Measurements from ENCODE around the gene CAMK1D. TPM values are rescaled to one million over a fixed set of nuclear protein-coding genes. Genes with fewer than 3 reads are reported as not detected.
"Not testable (repeated sequence)": the region's sequence is repeated elsewhere in the genome, so short reads cannot be mapped to it uniquely, and the experiment has no call there.

Gene CAMK1D
- total RNA-seq, 2 experiments from 2014 or later, result 7.5 to 9.0 TPM

DNA sequence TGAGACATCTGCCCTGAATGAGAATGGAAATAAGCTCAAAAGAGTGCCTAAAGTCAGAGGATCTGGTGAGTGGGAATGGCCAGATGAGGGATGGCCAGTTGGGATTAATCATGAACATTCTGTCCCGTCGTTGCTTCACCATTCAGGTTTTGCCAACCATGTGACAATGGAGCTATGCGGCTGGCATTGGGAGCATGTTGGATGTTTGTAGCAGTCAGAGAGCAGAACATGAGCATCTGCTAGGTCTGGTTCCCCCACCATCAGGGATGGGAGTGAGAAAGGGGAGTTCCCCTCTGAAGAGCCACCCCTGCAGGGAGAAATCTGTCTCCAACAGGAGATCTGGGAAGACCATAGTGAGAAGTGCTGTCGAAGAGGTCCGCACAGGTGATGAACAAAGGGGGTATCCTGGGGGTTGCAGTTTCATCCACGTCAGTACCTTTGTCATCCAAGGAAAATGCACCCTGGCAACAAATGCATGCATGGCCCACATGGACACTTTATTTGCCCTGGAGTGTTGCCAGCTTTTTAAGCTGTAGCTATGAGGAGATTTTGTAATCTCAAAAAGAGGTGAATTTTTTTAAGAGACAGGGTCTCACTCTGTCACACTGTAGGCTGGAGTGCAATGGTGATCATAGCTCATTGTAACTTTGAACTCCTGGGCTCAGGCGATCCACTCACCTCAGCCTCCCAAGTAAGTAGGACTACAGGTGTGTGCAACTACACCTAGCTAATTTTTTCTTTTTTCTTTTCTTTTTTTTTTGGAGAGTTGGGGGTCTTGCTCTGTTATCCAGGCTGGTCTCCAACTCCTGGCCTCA is 190.2 kb downstream of the CAMK1D start:
- no peak overlapping the region for H3K4me3 Mint-ChIP-seq
- no peak overlapping the region for H3K27ac Mint-ChIP-seq
- H3K27me3 Mint-ChIP-seq, result no peaks in the 10 kb centered on the region
- DNase-seq (no peak), ATAC-seq (ENCODE audit: low read depth) (no peak)
- H3K4me1 Mint-ChIP-seq, result peaks cover 10% of the 10 kb centered on the region
- no peaks in the 10 kb centered on the region for H3K36me3 Mint-ChIP-seq
- POLR2A ChIA-PET, result no interaction called here
- H3K9me3 Mint-ChIP-seq, result no peaks in the 10 kb centered on the region

GRCh38 chr10:12540341-12540781 is 191.0 kb downstream of the CAMK1D start:
- POLR2A ChIA-PET, result no interaction called here
- DNase-seq (no peak), ATAC-seq (ENCODE audit: low read depth) (no peak)
- no peaks in the 10 kb centered on the region for H3K36me3 Mint-ChIP-seq
- no peak overlapping the region for H3K27ac Mint-ChIP-seq
- H3K4me3 Mint-ChIP-seq, result no peak overlapping the region
- peaks cover 2% of the 10 kb centered on the region for H3K9me3 Mint-ChIP-seq
- H3K4me1 Mint-ChIP-seq, result peaks cover 2% of the 10 kb centered on the region
- H3K27me3 Mint-ChIP-seq, result no peaks in the 10 kb centered on the region

DNA sequence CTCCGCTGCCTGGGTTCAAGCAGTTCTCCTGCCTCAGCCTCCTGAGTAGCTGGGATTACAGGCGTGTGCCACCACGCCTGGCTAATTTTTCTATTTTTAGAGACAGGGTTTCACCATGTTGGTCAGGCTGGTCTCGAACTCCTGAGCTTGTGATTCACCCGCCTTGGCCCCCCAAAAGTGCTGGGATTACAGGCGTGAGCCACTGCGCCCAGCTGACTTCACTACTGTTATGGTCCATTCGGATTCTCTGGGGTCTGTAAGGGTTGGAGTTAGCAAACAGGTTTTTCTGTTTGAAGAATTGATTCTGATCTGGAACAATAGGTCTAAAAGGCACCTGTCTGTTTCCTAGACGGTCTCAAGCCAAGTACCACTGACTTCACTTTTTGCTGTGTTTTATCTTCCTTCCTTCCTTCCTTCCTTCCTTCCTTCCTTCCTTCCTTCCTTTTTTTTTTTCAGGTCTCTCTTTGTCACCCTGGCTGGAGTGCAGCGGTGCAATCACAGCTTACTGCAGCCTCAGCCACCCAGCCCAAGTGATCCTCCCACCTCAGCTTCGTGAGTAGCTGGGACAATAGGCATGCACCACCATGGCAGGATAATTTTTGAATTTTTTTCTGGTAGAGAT is 192.2 kb downstream of the CAMK1D start:
- H3K27ac Mint-ChIP-seq, result no peak overlapping the region
- no peak for ATAC-seq (ENCODE audit: low read depth)
- peaks cover 7% of the 10 kb centered on the region for H3K9me3 Mint-ChIP-seq
- no peak overlapping the region for H3K4me3 Mint-ChIP-seq
- H3K27me3 Mint-ChIP-seq, result no peaks in the 10 kb centered on the region
- POLR2A ChIA-PET, result no interaction called here
- peaks cover 2% of the 10 kb centered on the region for H3K4me1 Mint-ChIP-seq
- peaks cover 2% of the 10 kb centered on the region for H3K36me3 Mint-ChIP-seq
- DNase-seq, result no peak

GRCh38 chr10:12542133-12542670 is 192.9 kb downstream of the CAMK1D start:
- Mint-ChIP-seq H3K4me1 (peaks cover 7% of the 10 kb centered on the region), H3K27me3 (no peaks in the 10 kb centered on the region), H3K4me3 (no peak overlapping the region), H3K9me3 (peaks cover 7% of the 10 kb centered on the region), H3K36me3 (peaks cover 4% of the 10 kb centered on the region), H3K27ac (no peak overlapping the region)
- POLR2A ChIA-PET, result no interaction called here
- no peak for ATAC-seq (ENCODE audit: low read depth)
- DNase-seq, result no peak

DNA sequence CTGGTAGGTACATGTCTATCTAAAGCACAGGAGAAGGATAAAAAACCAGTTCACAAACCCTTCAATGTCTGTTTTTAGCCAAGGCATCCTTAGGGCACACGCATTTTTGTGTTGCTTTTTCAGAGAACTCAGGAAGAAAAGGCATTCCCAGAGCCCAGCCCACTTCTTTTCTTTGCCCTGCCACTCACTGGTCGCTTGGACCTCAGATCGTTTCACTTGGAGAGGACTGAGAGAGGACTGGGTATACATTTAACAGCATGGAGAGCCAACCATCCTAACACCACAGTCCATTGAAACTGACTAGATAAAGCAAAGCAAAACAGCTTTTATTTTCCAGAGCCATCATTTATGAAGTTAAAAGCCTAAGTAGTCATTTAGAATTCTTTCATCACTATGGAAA is 194.2 kb downstream of the CAMK1D start:
- Mint-ChIP-seq H3K9me3 (peaks cover 7% of the 10 kb centered on the region), H3K4me1 (peaks cover 15% of the 10 kb centered on the region), H3K36me3 (peaks cover 4% of the 10 kb centered on the region), H3K27me3 (no peaks in the 10 kb centered on the region), H3K4me3 (no peak overlapping the region), H3K27ac (no peak overlapping the region)
- no peak for DNase-seq
- POLR2A ChIA-PET, result no interaction called here
- no peak for ATAC-seq (ENCODE audit: low read depth)

DNA sequence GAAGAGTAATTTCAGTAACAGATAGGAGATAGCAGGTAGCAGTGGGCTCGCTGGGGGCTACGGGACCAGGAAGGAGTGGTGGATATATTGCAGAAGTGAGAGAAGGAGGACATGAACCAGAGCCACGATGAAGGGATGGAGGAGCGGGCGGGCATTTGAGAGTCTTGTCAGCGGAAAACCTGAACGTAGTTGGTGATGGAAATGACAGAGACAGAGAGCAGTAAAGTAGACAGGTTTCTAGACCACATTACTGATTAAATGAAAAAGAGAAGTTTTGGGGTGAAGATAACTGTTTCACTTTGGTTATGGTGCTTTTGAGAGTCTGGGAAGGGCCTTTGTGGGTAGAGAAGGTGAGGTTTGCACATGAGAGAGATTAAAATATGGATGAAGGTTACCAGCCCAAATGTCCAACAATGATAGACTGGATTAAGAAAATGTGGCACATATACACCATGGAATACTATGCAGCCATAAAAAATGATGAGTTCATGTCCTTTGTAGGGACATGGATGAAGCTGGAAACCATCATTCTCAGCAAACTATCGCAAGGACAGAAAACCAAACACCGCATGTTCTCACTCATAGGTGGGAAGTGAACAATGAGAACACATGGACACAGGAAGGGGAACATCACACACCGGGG is 196.9 kb downstream of the CAMK1D start:
- POLR2A ChIA-PET; H3K9me3 Mint-ChIP-seq; H3K4me3 Mint-ChIP-seq; H3K27ac Mint-ChIP-seq; ATAC-seq (ENCODE audit: low read depth); DNase-seq; H3K36me3 Mint-ChIP-seq; H3K27me3 Mint-ChIP-seq: not testable (repeated sequence)
- H3K4me1 Mint-ChIP-seq, result peaks cover 13% of the 10 kb centered on the region

- Mint-ChIP-seq H3K27ac (peak overlapping the region; percentile 42), H3K4me3 (peak overlapping the region; percentile 4), H3K36me3 (peaks cover 4% of the 10 kb centered on the region), H3K4me1 (peaks cover 13% of the 10 kb centered on the region), H3K27me3 (no peaks in the 10 kb centered on the region), H3K9me3 (peaks cover 7% of the 10 kb centered on the region)
- ATAC-seq (ENCODE audit: low read depth) (peak; percentile 54), DNase-seq (no peak)
- POLR2A ChIA-PET, result interaction anchor here (1.1 kb wide), 1 partner anchor 98 kb away, joined by 3 read pairs; no protein-coding TSS in a partner anchor
Observed at GRCh38 chr10:12547301-12547771, 198.0 kb downstream of the CAMK1D start.

DNA sequence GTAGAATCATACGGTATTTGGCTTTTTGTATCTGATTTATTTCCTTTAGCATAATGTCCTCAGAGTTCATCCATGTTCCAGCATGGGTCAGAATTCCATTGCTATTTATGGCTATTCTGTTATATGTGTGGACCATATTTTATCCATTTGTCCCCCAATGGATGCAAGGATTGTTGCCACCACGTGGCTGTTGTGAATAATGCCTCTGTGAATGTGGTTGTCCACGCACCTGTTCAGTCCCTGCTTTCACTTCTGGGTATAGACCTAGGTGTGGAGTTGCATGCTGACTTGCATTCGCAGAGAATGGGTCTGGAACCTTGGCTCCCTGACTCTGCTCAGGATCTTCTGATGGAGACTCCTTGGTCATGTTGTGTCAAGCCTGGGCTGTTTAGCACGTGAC is 199.9 kb downstream of the CAMK1D start:
- Mint-ChIP-seq H3K36me3 (peaks cover 4% of the 10 kb centered on the region), H3K9me3 (peaks cover 7% of the 10 kb centered on the region), H3K4me1 (peaks cover 13% of the 10 kb centered on the region), H3K27me3 (no peaks in the 10 kb centered on the region), H3K27ac (no peak overlapping the region), H3K4me3 (no peak overlapping the region)
- DNase-seq (no peak), ATAC-seq (ENCODE audit: low read depth) (no peak)
- POLR2A ChIA-PET, result no interaction called here

GRCh38 chr10:12550994-12551393 is 201.6 kb downstream of the CAMK1D start:
- ATAC-seq (ENCODE audit: low read depth), result no peak
- no peak for DNase-seq
- Mint-ChIP-seq H3K27ac (no peak overlapping the region), H3K9me3 (peaks cover 2% of the 10 kb centered on the region), H3K4me3 (no peak overlapping the region), H3K36me3 (peaks cover 4% of the 10 kb centered on the region), H3K27me3 (no peaks in the 10 kb centered on the region), H3K4me1 (peaks cover 13% of the 10 kb centered on the region)
- POLR2A ChIA-PET, result no interaction called here

DNA sequence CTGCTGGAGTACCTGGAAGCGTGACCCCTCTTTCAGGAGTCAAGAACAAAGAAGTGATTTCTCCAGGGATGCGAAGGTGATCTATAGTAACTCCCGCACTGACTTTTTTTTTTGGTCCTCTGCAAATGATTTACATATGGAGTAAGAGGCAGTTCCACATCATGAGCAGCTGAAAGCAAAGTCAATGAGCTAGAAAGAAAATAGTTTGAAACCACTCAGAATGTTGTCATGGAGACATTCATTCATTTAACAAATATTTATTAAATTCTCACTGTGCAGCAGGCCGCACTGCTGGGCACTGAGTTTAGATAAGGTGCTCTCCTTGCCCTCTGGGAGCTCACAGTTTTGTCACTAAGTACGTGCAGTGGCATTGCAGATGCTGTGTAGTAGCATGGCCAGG is 206.7 kb downstream of the CAMK1D start:
- POLR2A ChIA-PET, result no interaction called here
- DNase-seq, result no peak
- ATAC-seq (ENCODE audit: low read depth), result no peak
- no peaks in the 10 kb centered on the region for H3K36me3 Mint-ChIP-seq
- no peaks in the 10 kb centered on the region for H3K4me1 Mint-ChIP-seq
- H3K4me3 Mint-ChIP-seq, result no peak overlapping the region
- no peaks in the 10 kb centered on the region for H3K9me3 Mint-ChIP-seq
- no peak overlapping the region for H3K27ac Mint-ChIP-seq
- H3K27me3 Mint-ChIP-seq, result no peaks in the 10 kb centered on the region

DNA sequence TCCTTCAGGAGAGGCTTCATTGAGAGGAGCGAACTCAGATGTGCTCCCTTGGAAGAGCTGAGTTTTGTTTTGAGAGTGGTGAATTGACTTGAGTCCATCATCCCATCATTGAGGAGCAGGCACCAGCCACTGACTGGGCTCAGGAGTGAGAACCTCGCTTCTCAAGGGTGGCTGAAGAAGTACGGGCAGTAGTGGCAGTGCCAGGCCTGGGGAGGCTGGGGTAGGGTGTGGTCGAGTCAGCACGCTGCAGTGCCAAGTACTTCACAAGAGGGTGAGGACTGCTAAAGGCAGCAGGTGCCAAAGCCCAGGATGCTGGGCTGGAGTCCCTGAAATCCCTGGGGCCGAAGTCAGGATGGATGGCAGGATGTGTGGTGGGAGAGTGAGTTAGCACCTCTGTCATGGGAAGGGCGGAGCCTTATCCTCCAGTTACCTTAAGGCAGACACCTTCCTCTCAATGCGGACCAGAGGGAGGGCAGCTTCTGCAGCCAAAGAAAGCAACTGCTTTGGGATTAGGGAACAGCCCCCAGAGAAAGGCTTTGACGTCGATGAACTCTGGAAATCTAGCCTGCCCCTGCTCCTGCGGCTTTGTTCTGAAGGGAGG is 210.3 kb downstream of the CAMK1D start:
- ATAC-seq (ENCODE audit: low read depth) (no peak), DNase-seq (no peak)
- Mint-ChIP-seq H3K36me3 (no peaks in the 10 kb centered on the region), H3K27me3 (no peaks in the 10 kb centered on the region), H3K4me3 (no peak overlapping the region), H3K4me1 (no peaks in the 10 kb centered on the region), H3K9me3 (no peaks in the 10 kb centered on the region), H3K27ac (no peak overlapping the region)
- POLR2A ChIA-PET, result no interaction called here

GRCh38 chr10:12561307-12561706 is 212.0 kb downstream of the CAMK1D start:
- Mint-ChIP-seq H3K36me3 (no peaks in the 10 kb centered on the region), H3K9me3 (no peaks in the 10 kb centered on the region), H3K27me3 (no peaks in the 10 kb centered on the region), H3K4me3 (no peak overlapping the region), H3K27ac (no peak overlapping the region), H3K4me1 (no peaks in the 10 kb centered on the region)
- POLR2A ChIA-PET, result interaction anchor here (0.6 kb wide), 1 partner anchor 25 kb away, joined by 5 read pairs; no protein-coding TSS in a partner anchor
- no peak for DNase-seq
- ATAC-seq (ENCODE audit: low read depth), result no peak

- Mint-ChIP-seq H3K4me1 (no peaks in the 10 kb centered on the region), H3K9me3 (no peaks in the 10 kb centered on the region), H3K27me3 (no peaks in the 10 kb centered on the region), H3K36me3 (no peaks in the 10 kb centered on the region), H3K4me3 (no peak overlapping the region), H3K27ac (no peak overlapping the region)
- ATAC-seq (ENCODE audit: low read depth), result no peak
- POLR2A ChIA-PET, result interaction anchor here (0.6 kb wide), 1 partner anchor 25 kb away, joined by 5 read pairs; no protein-coding TSS in a partner anchor
- no peak for DNase-seq
Observed at GRCh38 chr10:12561720-12562119, 212.4 kb downstream of the CAMK1D start.
